Endothelial cell of umbilical vein (primary cell): ENCODE results near the gene SLC44A3. TPM values are rescaled to one million over a fixed set of nuclear protein-coding genes. Genes with fewer than 3 reads are reported as not detected.
A peak's percentile ranks its signal among the peaks of the same experiment; 100 is the strongest.

ENCODE experiments used
- BruUV-seq: library from RNA; stranded (reverse); fragments of 400-500 nt; replicated peaks from 2 replicates; lab custom pipeline; 2021; lab: Mats Ljungman, UMichigan
- CTCF ChIA-PET: fragments of 300-600, 350-600 bp; sonication (Branson Sonifier 250); formaldehyde crosslinking; loops from one replicate; lab custom pipeline; 2021; ENCODE audit warnings: antibody characterized with exemption, inconsistent platforms; lab: Charles Lee
- POLR2A ChIA-PET: fragments of 300-600, 350-600 bp; sonication (Branson Sonifier 250); formaldehyde crosslinking; loops from one replicate; lab custom pipeline; 2021; ENCODE audit warnings: antibody characterized with exemption, inconsistent platforms; lab: Charles Lee
- DNase-seq: peaks from one replicate; pipeline ENCODE4 v3.0.0-alpha.2; 2011; ENCODE audit warnings: low read depth, low spot score
- FAIRE-seq: peaks from 2 replicates; lab custom pipeline; 2011; peaks lifted over from hg19 to GRCh38; lab: Jason Lieb, UNC
- H2AFZ ChIP-seq: 2 replicates; pipeline ENCODE4 v1.6.0; 2012; ENCODE audit warnings: low read depth, low read length, control low read depth, inconsistent platforms
- H3K27ac ChIP-seq: 2 replicates; pipeline ENCODE4 v1.5.1; 2011; ENCODE audit warnings: low read depth, mild to moderate bottlenecking, control low read depth, low read length, moderate library complexity; ENCODE audit not compliant: insufficient read depth
- H3K27me3 ChIP-seq, 2 experiments: 2 replicates each; pipeline versions ENCODE4 v1.6.0 to v1.6.1; 2011; ENCODE audit warnings: low read length in 2 of 2, mixed read lengths in 1 of 2; ENCODE audit not compliant: control insufficient read depth in 2 of 2, insufficient read depth in 2 of 2
- H3K36me3 ChIP-seq, 2 experiments: 2 replicates in 1 of 2; 3 replicates in 1 of 2; pipeline ENCODE4 v1.5.1; 2011; ENCODE audit warnings: low read length in 2 of 2, mild to moderate bottlenecking in 1 of 2, moderate library complexity in 1 of 2; ENCODE audit not compliant: control insufficient read depth in 2 of 2, insufficient read depth in 2 of 2; ENCODE audit errors: extremely low read depth in 1 of 2
- H3K4me1 ChIP-seq: 3 replicates; pipeline ENCODE4 v1.5.1; 2011; ENCODE audit warnings: mild to moderate bottlenecking, low read length; ENCODE audit not compliant: control insufficient read depth, insufficient read depth; ENCODE audit errors: extremely low read depth
- H3K4me2 ChIP-seq: 2 replicates; pipeline ENCODE4 v1.6.1; 2011; ENCODE audit warnings: low read length, control low read depth, mixed read lengths; ENCODE audit not compliant: insufficient read depth
- H3K4me3 ChIP-seq, 3 experiments: fragments of 200-600 bp in 1 of 3; sonication (generic), shearing (Covaris generic) in 1 of 3; replicated peaks in 1 of 3; 2 replicates each; pipeline ENCODE4 v1.5.1; 2011 to 2016; ENCODE audit warnings: control low read depth in 3 of 3, low read length in 3 of 3, mild to moderate bottlenecking in 2 of 3, inconsistent platforms in 1 of 3, low read depth in 1 of 3, moderate library complexity in 1 of 3; ENCODE audit not compliant: insufficient read depth in 1 of 3
- H3K79me2 ChIP-seq: 2 replicates; pipeline ENCODE4 v1.6.0; 2012; ENCODE audit warnings: low read length, inconsistent platforms; ENCODE audit not compliant: control insufficient read depth, insufficient read depth
- H3K9ac ChIP-seq: replicated peaks from 2 replicates; pipeline ENCODE3; 2011; ENCODE audit warnings: low read length, control low read depth; ENCODE audit not compliant: insufficient read depth; ENCODE audit errors: extremely low read depth
- H3K9me1 ChIP-seq: replicated peaks from 3 replicates; pipeline ENCODE4 v1.6.0; 2011; ENCODE audit warnings: mild to moderate bottlenecking, low read length; ENCODE audit not compliant: control insufficient read depth, insufficient read depth; ENCODE audit errors: extremely low read depth
- H3K9me3 ChIP-seq: replicated peaks from 2 replicates; pipeline ENCODE4 v1.5.1; 2012; ENCODE audit warnings: low read length, inconsistent platforms; ENCODE audit not compliant: control insufficient read depth, insufficient read depth
- H4K20me1 ChIP-seq: replicated peaks from 2 replicates; pipeline ENCODE3; 2011; ENCODE audit warnings: mild to moderate bottlenecking, low read length; ENCODE audit not compliant: control insufficient read depth, insufficient read depth; ENCODE audit errors: extremely low read depth
- CTCF ChIP-seq, 2 donors: IDR thresholded peaks; 1 replicate in 1 of 2; 2 replicates in 1 of 2; pipeline ENCODE4 v1.5.1; 2011; ENCODE audit warnings: low read length in 2 of 2, mild to moderate bottlenecking in 2 of 2, moderate library complexity in 2 of 2, control low read depth in 1 of 2, inconsistent platforms in 1 of 2, low read depth in 1 of 2; ENCODE audit not compliant: insufficient read depth in 1 of 2; ENCODE audit errors: extremely low read depth in 1 of 2
- FOS ChIP-seq: IDR thresholded peaks from 2 replicates; pipeline ENCODE4 v1.6.1; 2011; ENCODE audit warnings: mild to moderate bottlenecking, low read length, moderate library complexity, borderline replicate concordance; ENCODE audit not compliant: insufficient read depth
- GATA2 ChIP-seq: IDR thresholded peaks from 2 replicates; pipeline ENCODE4 v1.7.0; 2011; ENCODE audit warnings: low read depth, mild to moderate bottlenecking, moderate library complexity, mixed read lengths, low read length; ENCODE audit not compliant: insufficient read length, insufficient read depth
- MYC ChIP-seq: IDR thresholded peaks from one replicate; pipeline ENCODE4 v1.6.1; 2011; ENCODE audit warnings: mild to moderate bottlenecking, low read depth, low read length
- POLR2A ChIP-seq: IDR thresholded peaks from 2 replicates; pipeline ENCODE4 v1.6.1; 2012; ENCODE audit warnings: low read depth, mild to moderate bottlenecking, control low read depth, low read length
- dilution Hi-C: fragments of 300-500 bp; cut with MboI; formaldehyde crosslinking; loops from one replicate; pipeline ENCODE4 v1.15.0; 2019; ENCODE audit warnings: low sequenced_read_pairs; ENCODE audit not compliant: extremely low pct_ligation_motif_present
- intact Hi-C: fragments of 100-400 bp; cut with micrococcal nuclease; formaldehyde crosslinking; loops from one replicate; pipeline ENCODE4 v1.10.0; 2022
- polyA plus RNA-seq, 4 experiments: library from polyadenylated mRNA; depleted of rRNA in 3 of 4; stranded (reverse) in 3 of 4; unstranded in 1 of 4; fragments of >200 nt; gene quantifications; 2 replicates each; pipeline versions ENCODE4 v1.2.1 to v1.2.3, GENCODE V29; 2011 to 2012; ENCODE audit warnings: missing spikeins in 1 of 4
- total RNA-seq: library from RNA; stranded (reverse); gene quantifications from 2 replicates; pipeline ENCODE4 v1.2.3, GENCODE V29; 2021

Gene SLC44A3
- total and polyA plus RNA-seq, 2 donors (not counting 3 experiments of a cell fraction or from before 2014, with no cell fraction given), result 0.29 to 0.42 TPM

GRCh38 chr1:94805912-94806311 is 14.2 kb upstream of the SLC44A3 start:
- no peaks in the 10 kb centered on the region for H3K9me1 ChIP-seq
- no peaks in the 10 kb centered on the region for H3K9me3 ChIP-seq
- H2AFZ ChIP-seq, result no peak overlapping the region
- FAIRE-seq (peak; percentile 64), DNase-seq (peak; percentile 58)
- no peaks in the 10 kb centered on the region for H3K79me2 ChIP-seq
- no peaks in the 10 kb centered on the region for H4K20me1 ChIP-seq
- ChIA-PET POLR2A (no interaction called here), CTCF (interaction anchor here (0.7 to 6.9 kb wide), 34 partner anchors 11 to 470 kb away, joined by 3 to 205 read pairs (median 4); partner anchors contain the start of genes ABCD3, ALG14, F3 and RWDD3)
- peaks cover 30% of the 10 kb centered on the region for H3K4me1 ChIP-seq
- dilution Hi-C loops, result loop anchor here (25.0 kb wide), 1 partner anchor 269 kb away; the partner anchor contains the start of gene F3
- TF ChIP-seq MYC (no peak), CTCF (IDR thresholded peaks at IDR 0.05; ENCODE audit: extremely low read depth in 1 of 2, insufficient read depth in 1 of 2, low read depth in 1 of 2, low read length in 2 of 2) (peak; percentile 82 to 87), FOS (no peak)
- no peak overlapping the region for H3K9ac ChIP-seq
- H3K27ac ChIP-seq, result no peak overlapping the region
- H3K27me3 ChIP-seq, result peaks cover under 1 to 6% of the 10 kb centered on the region in 2 experiments
- intact Hi-C loops, result loop anchor here (1.0 to 5.0 kb wide), 7 partner anchors 46 to 470 kb away; partner anchors contain the start of gene CNN3
- no TSS peak for BruUV-seq
- peak overlapping the region; percentile 59 for H3K4me2 ChIP-seq
- no peaks in the 10 kb centered on the region for H3K36me3 ChIP-seq
- H3K4me3 ChIP-seq, result peak overlapping the region in 1 of 3 experiments; percentile 38

GRCh38 chr1:94806441-94806871 is 13.7 kb upstream of the SLC44A3 start:
- Histone ChIP-seq H4K20me1 (no peaks in the 10 kb centered on the region), H3K79me2 (no peaks in the 10 kb centered on the region), H3K4me3 (peak overlapping the region in 1 of 3 experiments; percentile 38), H2AFZ (peak overlapping the region; percentile 27), H3K9ac (peak overlapping the region; percentile 6), H3K9me1 (no peaks in the 10 kb centered on the region), H3K4me2 (peak overlapping the region; percentile 59), H3K4me1 (peaks cover 29% of the 10 kb centered on the region), H3K27me3 (peaks cover 4 to 11% of the 10 kb centered on the region in 2 experiments), H3K9me3 (no peaks in the 10 kb centered on the region), H3K36me3 (no peaks in the 10 kb centered on the region), H3K27ac (no peak overlapping the region)
- TF ChIP-seq POLR2A (no peak), MYC (no peak), FOS (peak; percentile 40), GATA2 (no peak)
- BruUV-seq, result no TSS peak
- peak; percentile 72 for DNase-seq
- no peak for FAIRE-seq
- intact Hi-C loops, result loop anchor here (1.0 to 5.0 kb wide), 7 partner anchors 46 to 470 kb away; partner anchors contain the start of gene CNN3
- dilution Hi-C loops, result loop anchor here (25.0 kb wide), 1 partner anchor 269 kb away; the partner anchor contains the start of gene F3
- ChIA-PET CTCF (interaction anchor here (0.7 to 6.9 kb wide), 36 partner anchors 11 to 471 kb away, joined by 3 to 205 read pairs (median 4); partner anchors contain the start of genes ABCD3, ALG14, F3 and RWDD3), POLR2A (no interaction called here)
